Mesothelial cell of epicardium (in vitro differentiated cells): ENCODE data around the gene P2RX2. TPM values are rescaled to one million over a fixed set of nuclear protein-coding genes. Genes with fewer than 3 reads are reported as not detected.

Source experiments
- DNase-seq, 2 experiments: peaks; one replicate each; pipeline ENCODE4 v3.0.0; 2021; ENCODE audit warnings: low spot score in 2 of 2; ENCODE audit not compliant: unreplicated experiment in 2 of 2
- H3K27ac Mint-ChIP-seq: 2 replicates; pipeline ENCODE4 v1.8.0; 2021; ENCODE audit warnings: mixed read lengths
- H3K27me3 Mint-ChIP-seq: 2 replicates; pipeline ENCODE4 v1.8.0; 2021; ENCODE audit warnings: low read depth, mixed read lengths
- H3K36me3 Mint-ChIP-seq: 2 replicates; pipeline ENCODE4 v1.8.0; 2021; ENCODE audit warnings: mixed read lengths
- H3K4me1 Mint-ChIP-seq: 2 replicates; pipeline ENCODE4 v1.8.0; 2021; ENCODE audit warnings: mixed read lengths
- H3K4me3 Mint-ChIP-seq: 2 replicates; pipeline ENCODE4 v1.8.0; 2021; ENCODE audit warnings: mild to moderate bottlenecking, moderate library complexity, mixed read lengths
- H3K9me3 Mint-ChIP-seq: 2 replicates; pipeline ENCODE4 v1.8.0; 2021; ENCODE audit warnings: mixed read lengths
- CTCF ChIP-seq: fragments of 200-600 bp; sonication (generic); IDR thresholded peaks from one replicate; pipeline ENCODE4 v1.5.0; 2021; ENCODE audit warnings: antibody characterized with exemption; ENCODE audit not compliant: unreplicated experiment
- total RNA-seq: library from RNA; stranded (reverse); gene quantifications from 3 replicates; pipeline ENCODE4 v1.2.1, GENCODE V29; 2021

Gene P2RX2
- total RNA-seq, 1 donor from 2014 or later, result 7.3 TPM

- peaks cover 55% of the 10 kb centered on the region for H3K36me3 Mint-ChIP-seq
- no peaks in the 10 kb centered on the region for H3K9me3 Mint-ChIP-seq
- no peaks in the 10 kb centered on the region for H3K4me1 Mint-ChIP-seq
- no peak overlapping the region for H3K4me3 Mint-ChIP-seq
- no peak overlapping the region for H3K27ac Mint-ChIP-seq
- DNase-seq, result no peak
- TF ChIP-seq CTCF, result no peak
- no peaks in the 10 kb centered on the region for H3K27me3 Mint-ChIP-seq
These were observed 12.1 kb downstream of the P2RX2 start for GRCh38 chr12:132630672-132631071.

GRCh38 chr12:132631666-132632065, 13.1 kb downstream of the P2RX2 start:
- Mint-ChIP-seq H3K27ac (no peak overlapping the region), H3K4me1 (no peaks in the 10 kb centered on the region), H3K9me3 (no peaks in the 10 kb centered on the region), H3K27me3 (no peaks in the 10 kb centered on the region), H3K4me3 (no peak overlapping the region), H3K36me3 (peaks cover 56% of the 10 kb centered on the region)
- no peak for DNase-seq
- TF ChIP-seq CTCF, result no peak

GRCh38 chr12:132632521-132633228, 14.1 kb downstream of the P2RX2 start:
- no peak overlapping the region for H3K4me3 Mint-ChIP-seq
- H3K27me3 Mint-ChIP-seq, result no peaks in the 10 kb centered on the region
- H3K27ac Mint-ChIP-seq, result no peak overlapping the region
- H3K9me3 Mint-ChIP-seq, result no peaks in the 10 kb centered on the region
- DNase-seq, result no peak
- TF ChIP-seq CTCF, result no peak
- peaks cover 62% of the 10 kb centered on the region for H3K36me3 Mint-ChIP-seq
- no peaks in the 10 kb centered on the region for H3K4me1 Mint-ChIP-seq

GRCh38 chr12:132633398-132633797, 14.8 kb downstream of the P2RX2 start:
- H3K4me3 Mint-ChIP-seq, result no peak overlapping the region
- H3K27ac Mint-ChIP-seq, result no peak overlapping the region
- no peaks in the 10 kb centered on the region for H3K4me1 Mint-ChIP-seq
- no peak for TF ChIP-seq CTCF
- no peaks in the 10 kb centered on the region for H3K27me3 Mint-ChIP-seq
- no peaks in the 10 kb centered on the region for H3K9me3 Mint-ChIP-seq
- peaks cover 62% of the 10 kb centered on the region for H3K36me3 Mint-ChIP-seq
- no peak for DNase-seq

GRCh38 chr12:132633901-132634300, 15.3 kb downstream of the P2RX2 start:
- H3K27ac Mint-ChIP-seq, result no peak overlapping the region
- TF ChIP-seq CTCF, result no peak
- H3K4me1 Mint-ChIP-seq, result no peaks in the 10 kb centered on the region
- peaks cover 61% of the 10 kb centered on the region for H3K36me3 Mint-ChIP-seq
- no peaks in the 10 kb centered on the region for H3K27me3 Mint-ChIP-seq
- H3K9me3 Mint-ChIP-seq, result no peaks in the 10 kb centered on the region
- DNase-seq, result no peak
- H3K4me3 Mint-ChIP-seq, result no peak overlapping the region
